Activated gamma-delta T cell (primary cell): Measurements from ENCODE around the gene DCBLD2.

Source experiments
- DNase-seq: peaks from one replicate; lab custom pipeline; 2025; lab: John Stamatoyannopoulos, UW

DCBLD2 gene

DNA sequence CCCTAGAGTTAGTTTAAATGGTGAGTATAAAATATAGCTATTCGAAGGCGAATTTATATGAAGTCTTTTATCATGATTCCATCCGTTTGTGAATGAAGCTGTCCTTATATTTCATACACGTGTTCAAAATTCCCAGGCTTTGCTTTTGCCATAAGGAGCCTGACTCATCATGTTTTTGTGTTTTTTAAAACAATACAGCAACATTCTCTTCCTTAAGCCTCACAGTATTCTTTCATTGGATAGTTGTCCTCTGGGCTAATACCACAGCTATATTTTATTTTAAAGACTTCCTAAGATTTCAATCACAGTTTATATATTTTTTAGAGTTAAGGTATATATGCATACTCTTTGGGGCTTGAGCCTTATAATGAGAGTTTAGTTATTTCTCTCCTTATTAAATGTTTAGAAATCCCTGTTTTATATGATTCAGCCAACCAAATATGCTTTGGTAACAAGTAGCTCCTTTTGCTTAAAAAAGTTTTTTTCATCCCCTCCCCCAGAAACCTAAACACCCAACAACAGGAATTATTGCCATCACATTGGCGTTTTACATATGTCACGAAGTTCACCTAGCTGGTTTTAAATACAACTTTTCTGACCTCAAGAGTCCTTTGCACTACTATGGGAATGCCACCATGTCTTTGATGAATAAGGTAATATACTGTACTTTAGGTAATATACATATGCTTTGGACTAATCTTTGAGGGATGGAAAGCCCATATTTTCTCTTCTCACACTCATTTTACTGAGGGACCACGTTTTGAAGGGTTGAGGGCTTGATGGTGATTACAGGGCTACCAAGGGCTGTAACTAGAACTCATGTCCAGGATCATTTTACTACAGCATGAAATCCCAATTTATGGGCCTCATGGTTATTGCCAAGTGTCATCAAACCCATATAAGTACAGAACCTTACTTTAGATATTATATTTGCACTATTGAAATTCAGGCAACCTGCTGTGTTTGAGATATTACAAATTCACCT is 109.9 kb downstream of the DCBLD2 start:
- DNase-seq, result no peak

DNA sequence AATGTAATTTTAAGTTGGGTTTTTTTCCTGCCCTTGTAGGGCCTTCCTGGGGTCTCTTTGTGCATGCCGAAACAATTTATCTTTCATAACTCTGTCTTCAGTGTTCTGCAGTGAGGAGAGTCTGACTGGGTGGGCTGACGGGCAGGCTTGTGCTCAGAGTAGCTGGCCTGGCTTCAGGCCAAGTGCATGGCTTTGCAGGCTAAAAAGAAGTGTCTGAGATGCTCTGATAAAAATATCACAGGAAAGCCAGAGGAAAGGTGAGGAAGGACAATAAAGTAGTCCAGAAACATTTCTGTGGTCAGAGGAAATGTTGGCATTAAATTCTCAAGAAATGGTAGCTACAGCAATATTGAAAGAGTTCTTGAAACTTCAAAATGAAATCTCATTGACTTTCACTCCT is 112.8 kb downstream of the DCBLD2 start:
- DNase-seq, result no peak

DNA sequence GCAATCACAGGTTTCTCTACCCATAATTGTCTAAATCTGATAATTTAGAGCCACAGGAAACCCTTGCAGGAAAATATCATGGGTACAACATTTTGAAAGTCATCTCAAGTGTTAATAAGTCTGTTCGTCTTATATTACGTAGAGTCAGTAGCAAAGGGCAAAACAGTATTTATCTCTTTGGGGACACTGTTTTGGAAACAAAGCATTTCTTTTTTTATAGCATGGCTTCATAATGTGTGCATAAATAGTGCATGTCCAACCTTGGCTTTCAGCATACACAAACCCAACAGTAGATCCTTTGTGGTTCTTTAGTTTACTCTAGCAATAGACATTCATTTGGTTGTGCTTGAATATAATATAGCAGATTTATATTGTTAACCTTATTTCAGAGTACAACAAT is 114.3 kb downstream of the DCBLD2 start:
- no peak for DNase-seq

- DNase-seq, result no peak
Observed at GRCh38 chr3:98786364-98787006, 115.0 kb downstream of the DCBLD2 start.

GRCh38 chr3:98784666-98785600 is 116.6 kb downstream of the DCBLD2 start:
- DNase-seq, result no peak

GRCh38 chr3:98784042-98784441 is 117.5 kb downstream of the DCBLD2 start:
- DNase-seq, result no peak

DNA sequence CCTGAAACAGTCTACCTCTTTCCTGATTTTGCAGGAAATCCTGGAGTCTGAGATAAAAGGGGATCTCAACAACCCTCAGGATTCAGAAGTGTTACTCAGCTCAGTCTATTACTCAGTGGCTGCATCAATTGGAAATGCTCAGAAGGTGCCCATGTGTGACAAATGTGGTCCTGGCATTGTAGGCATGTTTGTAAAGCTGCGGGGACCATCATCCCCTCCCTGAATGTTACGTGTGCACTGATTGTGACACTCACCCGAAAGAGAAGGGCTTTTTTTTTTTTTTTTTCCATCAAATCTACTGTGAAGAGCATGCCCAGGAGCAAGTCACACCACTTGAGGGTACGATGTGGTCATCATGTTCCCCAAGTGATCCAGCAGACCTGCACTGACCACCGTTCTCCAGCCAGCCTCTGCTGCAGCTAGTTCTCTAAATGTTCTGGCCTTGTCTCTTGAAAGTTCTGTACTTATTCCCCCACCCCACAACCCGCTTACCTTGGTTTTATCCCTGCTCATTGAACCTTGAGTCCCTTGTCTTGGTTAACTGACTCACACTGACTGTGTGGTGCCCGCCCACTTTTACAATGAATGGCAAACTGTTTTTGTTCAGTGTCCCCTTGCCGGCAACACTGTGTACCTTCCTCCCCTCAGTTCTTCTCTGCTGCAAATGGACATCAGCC is 118.5 kb downstream of the DCBLD2 start:
- DNase-seq, result no peak

DNA sequence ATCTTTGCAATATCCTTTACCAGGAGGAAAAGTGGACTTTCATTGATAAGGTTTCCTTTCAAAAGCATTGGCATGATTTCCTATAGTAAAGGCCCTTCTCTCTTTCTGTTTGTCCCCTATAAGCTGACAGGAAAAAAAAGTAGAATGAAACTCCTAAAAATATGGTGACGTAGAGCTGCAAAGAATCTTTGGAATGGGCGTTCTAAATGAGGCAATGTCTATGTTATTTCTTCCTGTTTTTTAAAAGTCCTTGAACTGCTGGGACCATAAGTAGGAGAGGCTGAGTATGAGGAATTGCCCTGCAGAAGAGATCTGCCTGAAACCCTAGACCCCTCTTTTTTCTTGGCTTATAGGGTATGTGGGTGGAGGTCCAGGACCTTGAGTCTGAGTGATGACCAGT is 121.2 kb downstream of the DCBLD2 start:
- DNase-seq, result no peak

DNA sequence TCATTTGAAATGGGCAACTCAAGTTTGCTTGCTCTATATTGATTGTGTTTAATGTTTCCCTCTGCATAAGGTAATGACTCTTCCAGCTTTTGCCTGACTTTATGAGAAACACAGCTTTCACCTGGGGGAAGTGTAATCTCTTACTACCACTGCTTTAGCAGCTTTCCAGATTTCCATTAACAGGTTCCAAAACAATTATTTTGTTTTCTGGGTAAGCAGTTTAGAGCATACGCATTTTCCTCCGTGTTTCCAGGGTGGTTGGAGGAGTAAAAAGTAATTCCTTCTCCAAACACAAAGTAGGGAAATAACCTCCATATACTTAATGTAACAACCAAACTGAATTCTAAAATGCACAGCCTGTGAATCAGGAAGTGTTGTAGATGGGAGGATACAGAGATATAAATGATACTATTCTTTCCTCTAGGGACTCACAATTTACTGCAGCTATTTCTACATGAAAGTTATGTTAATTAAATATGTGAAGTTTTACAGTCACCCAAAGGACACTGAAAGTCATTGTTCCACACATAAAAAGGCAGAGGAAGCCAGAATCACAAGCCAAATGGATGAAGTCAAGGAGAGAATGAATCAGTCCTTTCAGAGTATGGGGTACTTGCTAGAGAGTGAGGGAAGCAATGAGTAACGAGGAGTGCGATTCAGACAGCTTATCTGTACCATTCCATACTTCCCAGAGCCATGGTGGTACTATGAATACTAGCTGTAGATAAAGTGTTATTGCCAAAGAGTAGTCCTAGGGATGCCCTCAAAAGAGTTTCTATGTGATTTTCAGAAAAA is 121.8 kb downstream of the DCBLD2 start:
- DNase-seq, result no peak

DNA sequence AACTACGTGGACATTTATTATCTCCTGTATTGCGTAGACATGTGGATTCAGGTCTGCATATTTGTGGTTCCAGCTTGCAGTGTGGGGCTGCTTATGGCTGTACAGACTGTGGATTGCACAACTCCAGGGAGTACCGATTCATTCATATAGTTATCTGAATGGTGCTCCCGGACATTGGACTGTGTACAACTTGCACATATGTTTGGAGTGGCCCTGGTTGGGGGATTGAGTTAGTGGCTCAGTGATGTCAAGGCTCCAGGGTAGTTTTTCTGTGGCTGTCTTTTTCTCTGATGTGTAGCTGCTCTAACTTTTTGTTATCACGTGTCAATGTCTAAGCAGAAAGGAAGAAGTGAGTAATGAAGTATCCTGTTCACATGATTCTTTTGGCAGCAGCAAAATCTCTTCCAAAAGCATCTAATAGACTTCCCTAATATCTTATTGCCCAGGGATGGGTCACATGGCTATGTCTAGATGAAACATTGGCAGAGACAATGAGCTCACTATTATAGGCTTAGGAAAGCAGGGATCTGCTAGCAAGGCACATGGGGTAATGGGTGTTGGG is 122.6 kb downstream of the DCBLD2 start:
- DNase-seq, result no peak

DNA sequence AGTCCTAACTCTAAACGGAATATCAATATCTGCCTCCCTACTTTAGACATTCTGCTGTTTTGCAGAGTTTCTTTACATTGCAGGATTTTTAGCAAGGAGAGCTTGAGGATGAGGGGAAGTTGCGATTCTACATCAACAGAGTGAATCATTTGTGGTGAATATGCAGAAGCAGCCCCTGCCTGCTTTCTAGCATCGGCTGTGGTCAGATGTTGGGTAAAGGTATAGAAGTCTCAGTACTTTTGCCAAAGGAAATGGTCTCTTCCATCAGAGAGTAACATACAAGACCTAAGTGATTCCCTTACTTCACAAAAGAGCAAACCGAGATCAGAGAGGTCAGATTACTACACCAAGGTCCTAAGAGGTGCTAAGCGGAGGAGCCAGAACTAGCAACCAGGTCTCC is 123.1 kb downstream of the DCBLD2 start:
- no peak for DNase-seq

DNA sequence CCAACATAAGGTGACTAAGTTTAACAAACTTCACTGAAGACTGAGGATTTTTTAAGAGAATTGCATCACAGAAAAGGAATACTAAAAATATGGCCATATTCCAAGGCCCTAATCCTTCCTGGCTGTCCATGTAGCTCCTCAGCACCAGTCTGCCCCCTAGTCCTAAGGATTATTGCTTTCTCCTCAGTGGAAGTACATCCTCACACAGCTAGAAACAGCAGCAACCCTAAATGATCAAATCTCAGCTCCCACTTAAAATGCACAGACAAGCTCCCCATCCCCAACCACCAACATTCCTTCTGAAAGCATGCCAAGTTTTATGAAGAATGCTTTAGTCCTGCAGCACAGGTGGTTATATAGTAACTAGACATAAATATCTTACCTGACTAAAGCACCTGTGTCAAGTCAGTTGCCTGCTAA is 123.7 kb downstream of the DCBLD2 start:
- DNase-seq, result no peak

DNA sequence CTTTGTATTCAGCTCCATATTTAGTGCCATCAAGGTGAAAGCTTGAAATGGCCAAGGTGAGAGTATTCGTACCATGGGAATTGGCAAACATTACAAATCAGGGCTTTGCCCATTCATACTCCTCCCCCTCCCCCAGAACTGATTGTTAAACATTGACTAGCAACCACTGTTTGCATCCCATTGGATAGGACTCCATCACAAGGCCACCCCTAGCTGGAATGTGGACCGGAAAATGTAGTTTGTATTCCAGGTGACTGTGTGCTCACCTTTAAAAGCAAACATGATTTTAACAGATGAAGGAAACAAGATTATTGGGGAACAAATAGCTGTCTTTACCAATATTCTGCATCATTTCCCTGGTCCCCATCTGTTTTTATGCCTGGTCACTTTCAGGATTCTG is 124.2 kb downstream of the DCBLD2 start:
- no peak for DNase-seq

DNA sequence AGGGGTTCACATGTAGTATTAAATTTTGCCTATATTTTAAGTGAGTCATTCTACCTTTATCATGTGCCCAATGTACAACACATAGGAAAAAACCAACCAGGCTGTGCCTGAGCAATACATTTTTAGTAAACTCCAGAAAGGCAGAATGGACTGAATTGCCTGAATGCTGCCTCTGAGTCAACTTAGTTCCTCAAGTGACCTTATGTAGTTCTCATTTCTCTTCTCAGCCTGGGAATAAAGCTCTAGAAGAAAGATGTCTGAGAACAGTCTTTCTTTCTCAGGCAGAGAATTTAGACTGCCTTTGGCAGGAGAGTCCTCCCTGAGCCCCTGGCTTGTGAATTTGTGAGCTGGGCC is 125.4 kb downstream of the DCBLD2 start:
- DNase-seq, result no peak

GRCh38 chr3:98775459-98776139 is 125.9 kb downstream of the DCBLD2 start:
- DNase-seq, result no peak

- no peak for DNase-seq
Observed at GRCh38 chr3:98772022-98772421, 129.5 kb downstream of the DCBLD2 start.

- DNase-seq, result no peak
Observed at GRCh38 chr3:98770261-98771039, 131.0 kb downstream of the DCBLD2 start.

DNA sequence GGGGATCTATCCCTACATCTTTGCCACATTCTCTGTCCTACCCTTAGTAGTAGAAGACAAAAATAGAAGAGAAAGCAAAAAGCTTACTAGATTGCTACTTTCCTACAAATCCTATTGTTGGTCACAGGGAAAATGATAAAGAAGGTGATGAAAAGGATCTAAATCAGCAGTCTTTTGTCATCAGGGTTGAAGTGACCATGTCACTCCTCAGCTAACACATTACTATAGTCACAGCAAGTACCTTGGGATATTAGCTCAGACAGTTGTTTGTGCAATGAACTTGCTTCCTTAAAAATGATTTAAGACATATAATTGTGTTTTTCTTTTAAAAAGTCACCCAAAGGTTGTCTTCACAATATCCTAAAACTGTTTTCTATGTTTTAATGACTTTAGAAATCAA is 132.0 kb downstream of the DCBLD2 start:
- no peak for DNase-seq

- DNase-seq, result no peak
Observed at GRCh38 chr3:98768961-98769360, 132.5 kb downstream of the DCBLD2 start.
